ENCODE data around the gene CLDN1.

The CLDN1 gene, protein sequence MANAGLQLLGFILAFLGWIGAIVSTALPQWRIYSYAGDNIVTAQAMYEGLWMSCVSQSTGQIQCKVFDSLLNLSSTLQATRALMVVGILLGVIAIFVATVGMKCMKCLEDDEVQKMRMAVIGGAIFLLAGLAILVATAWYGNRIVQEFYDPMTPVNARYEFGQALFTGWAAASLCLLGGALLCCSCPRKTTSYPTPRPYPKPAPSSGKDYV

DNA sequence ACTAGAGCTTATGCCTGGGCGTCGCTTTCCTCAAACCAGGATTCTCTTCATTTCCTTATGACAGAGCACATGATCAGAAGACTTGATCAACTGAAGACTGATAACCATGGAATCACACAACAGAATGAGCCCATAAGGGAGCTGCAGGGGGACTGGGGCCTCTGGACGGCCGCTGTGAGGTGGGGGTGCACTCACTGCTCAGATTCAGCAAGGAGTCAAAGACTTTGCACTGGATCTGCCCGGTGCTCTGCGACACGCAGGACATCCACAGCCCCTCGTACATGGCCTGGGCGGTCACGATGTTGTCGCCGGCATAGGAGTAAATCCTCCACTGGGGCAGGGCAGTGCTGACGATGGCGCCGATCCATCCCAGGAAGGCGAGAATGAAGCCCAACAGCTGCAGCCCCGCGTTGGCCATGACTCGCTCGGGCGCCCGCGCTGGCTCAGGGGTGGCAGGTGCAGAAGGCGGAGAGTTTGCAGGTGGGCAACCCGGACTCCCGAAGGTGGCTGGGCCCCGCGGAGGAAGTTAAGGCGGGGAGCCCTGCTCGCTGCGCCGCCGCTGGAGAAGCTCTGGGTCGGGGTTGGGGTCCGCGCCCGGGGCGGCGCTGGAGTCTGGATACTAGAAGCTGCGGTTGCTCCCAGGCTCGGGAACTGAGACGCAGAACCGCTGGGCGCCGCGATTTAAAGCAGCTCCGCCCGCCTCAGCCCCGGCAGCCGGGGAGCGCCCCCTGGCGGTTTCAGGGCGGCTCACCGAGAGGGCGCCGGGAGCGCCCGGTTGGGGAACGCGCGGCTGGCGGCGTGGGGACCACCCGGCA lies at the start of gene CLDN1:
TSS of gene CLDN1 (minus strand) at position 658 of the 815 bp plus-strand sequence. CDS start at position 418, 240 bp downstream.
- H3K4me2 ChIP-seq (ENCODE audit: low read length) = peak within 1 kb of the TSS; percentile 52; the same call in 1 of the 2 replicates
- TF ChIP-seq EZH2 (IDR thresholded peaks at IDR 0.05; ENCODE audit: borderline replicate concordance, low read length) = no peak
- TF ChIP-seq, protein P1, sequence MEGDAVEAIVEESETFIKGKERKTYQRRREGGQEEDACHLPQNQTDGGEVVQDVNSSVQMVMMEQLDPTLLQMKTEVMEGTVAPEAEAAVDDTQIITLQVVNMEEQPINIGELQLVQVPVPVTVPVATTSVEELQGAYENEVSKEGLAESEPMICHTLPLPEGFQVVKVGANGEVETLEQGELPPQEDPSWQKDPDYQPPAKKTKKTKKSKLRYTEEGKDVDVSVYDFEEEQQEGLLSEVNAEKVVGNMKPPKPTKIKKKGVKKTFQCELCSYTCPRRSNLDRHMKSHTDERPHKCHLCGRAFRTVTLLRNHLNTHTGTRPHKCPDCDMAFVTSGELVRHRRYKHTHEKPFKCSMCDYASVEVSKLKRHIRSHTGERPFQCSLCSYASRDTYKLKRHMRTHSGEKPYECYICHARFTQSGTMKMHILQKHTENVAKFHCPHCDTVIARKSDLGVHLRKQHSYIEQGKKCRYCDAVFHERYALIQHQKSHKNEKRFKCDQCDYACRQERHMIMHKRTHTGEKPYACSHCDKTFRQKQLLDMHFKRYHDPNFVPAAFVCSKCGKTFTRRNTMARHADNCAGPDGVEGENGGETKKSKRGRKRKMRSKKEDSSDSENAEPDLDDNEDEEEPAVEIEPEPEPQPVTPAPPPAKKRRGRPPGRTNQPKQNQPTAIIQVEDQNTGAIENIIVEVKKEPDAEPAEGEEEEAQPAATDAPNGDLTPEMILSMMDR (IDR thresholded peaks at IDR 0.05; ENCODE audit: low read length) = peak; percentile 96
- no peaks in the 10 kb centered on the region for H3K9me3 ChIP-seq (ENCODE audit: low read length)
- H3K4me1 ChIP-seq (ENCODE audit: insufficient read depth, low read length, severe bottlenecking) = peaks cover 4% of the 10 kb centered on the region
- H3K36me3 ChIP-seq (ENCODE audit: insufficient read depth, low read length) = no peaks in the 10 kb centered on the region
- no peak within 1 kb of the TSS for H3K9ac ChIP-seq (ENCODE audit: low read length)
- no peaks in the 10 kb centered on the region for H3K9me2 ChIP-seq (ENCODE audit: low read depth, low read length)
- H3K79me2 ChIP-seq (ENCODE audit: insufficient read depth, low read length) = no peaks in the 10 kb centered on the region
- H2AFZ ChIP-seq (ENCODE audit: low read length) = no peak within 1 kb of the TSS
- H3K27me3 ChIP-seq (ENCODE audit: insufficient read depth, low read length) = no peaks in the 10 kb centered on the region
- no peaks in the 10 kb centered on the region for H4K20me1 ChIP-seq (ENCODE audit: insufficient read depth, low read length)
- no peak within 1 kb of the TSS for H3K27ac ChIP-seq (ENCODE audit: low read depth, low read length, poor library complexity, severe bottlenecking)
- H3F3A ChIP-seq (ENCODE audit: insufficient read depth, low read length) = no peaks in the 10 kb centered on the region
- peak within 1 kb of the TSS; percentile 38 for H3K4me3 ChIP-seq (ENCODE audit: low read depth, low read length, poor library complexity, severe bottlenecking)

GRCh38 chr3:190371152-190371551 lies 48.9 kb upstream of the CLDN1 start:
- Histone ChIP-seq H3K36me3 (ENCODE audit: insufficient read depth, low read length) (no peaks in the 10 kb centered on the region), H3K27me3 (ENCODE audit: insufficient read depth, low read length) (no peaks in the 10 kb centered on the region), H3K27ac (ENCODE audit: low read depth, low read length, poor library complexity, severe bottlenecking) (no peak overlapping the region), H4K20me1 (ENCODE audit: insufficient read depth, low read length) (no peaks in the 10 kb centered on the region), H3F3A (ENCODE audit: insufficient read depth, low read length) (no peaks in the 10 kb centered on the region), H3K4me2 (ENCODE audit: low read length) (no peak overlapping the region), H3K9ac (ENCODE audit: low read length) (no peak overlapping the region), H2AFZ (ENCODE audit: low read length) (no peak overlapping the region), H3K9me2 (ENCODE audit: low read depth, low read length) (no peaks in the 10 kb centered on the region), H3K9me3 (ENCODE audit: low read length) (no peaks in the 10 kb centered on the region), H3K4me1 (ENCODE audit: insufficient read depth, low read length, severe bottlenecking) (no peaks in the 10 kb centered on the region), H3K79me2 (ENCODE audit: insufficient read depth, low read length) (no peaks in the 10 kb centered on the region), H3K4me3 (ENCODE audit: low read depth, low read length, poor library complexity, severe bottlenecking) (no peak overlapping the region)
- TF ChIP-seq, protein P1 (IDR thresholded peaks at IDR 0.05; ENCODE audit: low read length) = no peak
- TF ChIP-seq EZH2 (IDR thresholded peaks at IDR 0.05; ENCODE audit: borderline replicate concordance, low read length) = no peak

GRCh38 chr3:190370369-190370768 lies 48.1 kb upstream of the CLDN1 start:
- Histone ChIP-seq H3K4me3 (ENCODE audit: low read depth, low read length, poor library complexity, severe bottlenecking) (no peak overlapping the region), H3F3A (ENCODE audit: insufficient read depth, low read length) (no peaks in the 10 kb centered on the region), H3K27ac (ENCODE audit: low read depth, low read length, poor library complexity, severe bottlenecking) (no peak overlapping the region), H3K4me2 (ENCODE audit: low read length) (no peak overlapping the region), H2AFZ (ENCODE audit: low read length) (no peak overlapping the region), H3K4me1 (ENCODE audit: insufficient read depth, low read length, severe bottlenecking) (no peaks in the 10 kb centered on the region), H3K79me2 (ENCODE audit: insufficient read depth, low read length) (no peaks in the 10 kb centered on the region), H3K9me3 (ENCODE audit: low read length) (no peaks in the 10 kb centered on the region), H4K20me1 (ENCODE audit: insufficient read depth, low read length) (no peaks in the 10 kb centered on the region), H3K9me2 (ENCODE audit: low read depth, low read length) (no peaks in the 10 kb centered on the region), H3K27me3 (ENCODE audit: insufficient read depth, low read length) (no peaks in the 10 kb centered on the region), H3K36me3 (ENCODE audit: insufficient read depth, low read length) (no peaks in the 10 kb centered on the region), H3K9ac (ENCODE audit: low read length) (no peak overlapping the region)
- TF ChIP-seq, protein P1 (IDR thresholded peaks at IDR 0.05; ENCODE audit: low read length) = no peak
- TF ChIP-seq EZH2 (IDR thresholded peaks at IDR 0.05; ENCODE audit: borderline replicate concordance, low read length) = no peak
